Mesothelial cell of epicardium (in vitro differentiated cells): ENCODE results near the gene MED13L. TPM values are rescaled to one million over a fixed set of nuclear protein-coding genes. Genes with fewer than 3 reads are reported as not detected.
A peak's percentile ranks its signal among the peaks of the same experiment; 100 is the strongest.

Source experiments
- DNase-seq, 2 experiments: peaks; one replicate each; pipeline ENCODE4 v3.0.0; 2021; ENCODE audit warnings: low spot score in 2 of 2; ENCODE audit not compliant: unreplicated experiment in 2 of 2
- H3K27ac Mint-ChIP-seq: 2 replicates; pipeline ENCODE4 v1.8.0; 2021; ENCODE audit warnings: mixed read lengths
- H3K27me3 Mint-ChIP-seq: 2 replicates; pipeline ENCODE4 v1.8.0; 2021; ENCODE audit warnings: low read depth, mixed read lengths
- H3K36me3 Mint-ChIP-seq: 2 replicates; pipeline ENCODE4 v1.8.0; 2021; ENCODE audit warnings: mixed read lengths
- H3K4me1 Mint-ChIP-seq: 2 replicates; pipeline ENCODE4 v1.8.0; 2021; ENCODE audit warnings: mixed read lengths
- H3K4me3 Mint-ChIP-seq: 2 replicates; pipeline ENCODE4 v1.8.0; 2021; ENCODE audit warnings: mild to moderate bottlenecking, moderate library complexity, mixed read lengths
- H3K9me3 Mint-ChIP-seq: 2 replicates; pipeline ENCODE4 v1.8.0; 2021; ENCODE audit warnings: mixed read lengths
- CTCF ChIP-seq: fragments of 200-600 bp; sonication (generic); IDR thresholded peaks from one replicate; pipeline ENCODE4 v1.5.0; 2021; ENCODE audit warnings: antibody characterized with exemption; ENCODE audit not compliant: unreplicated experiment
- total RNA-seq: library from RNA; stranded (reverse); gene quantifications from 3 replicates; pipeline ENCODE4 v1.2.1, GENCODE V29; 2021

The MED13L gene
- total RNA-seq, 1 donor from 2014 or later = 179 TPM

GRCh38 chr12:115960868-115961802, 316.4 kb downstream of the MED13L start:
- no peak for DNase-seq
- no peak overlapping the region for H3K4me3 Mint-ChIP-seq
- H3K9me3 Mint-ChIP-seq = no peaks in the 10 kb centered on the region
- H3K36me3 Mint-ChIP-seq = peaks cover 36% of the 10 kb centered on the region
- no peak overlapping the region for H3K27ac Mint-ChIP-seq
- no peaks in the 10 kb centered on the region for H3K27me3 Mint-ChIP-seq
- TF ChIP-seq CTCF = no peak
- peaks cover 14% of the 10 kb centered on the region for H3K4me1 Mint-ChIP-seq

- Mint-ChIP-seq H3K27me3 (no peaks in the 10 kb centered on the region), H3K9me3 (no peaks in the 10 kb centered on the region), H3K4me1 (peaks cover 28% of the 10 kb centered on the region), H3K27ac (no peak overlapping the region), H3K36me3 (peaks cover 13% of the 10 kb centered on the region), H3K4me3 (no peak overlapping the region)
- no peak for TF ChIP-seq CTCF
- DNase-seq = no peak
These were observed 319.7 kb downstream of the MED13L start for GRCh38 chr12:115957686-115958290.

GRCh38 chr12:115956659-115957058, 320.8 kb downstream of the MED13L start:
- no peaks in the 10 kb centered on the region for H3K27me3 Mint-ChIP-seq
- no peak for TF ChIP-seq CTCF
- peak overlapping the region; percentile 31 for H3K27ac Mint-ChIP-seq
- H3K9me3 Mint-ChIP-seq = no peaks in the 10 kb centered on the region
- H3K4me1 Mint-ChIP-seq = peaks cover 28% of the 10 kb centered on the region
- DNase-seq = no peak
- H3K4me3 Mint-ChIP-seq = no peak overlapping the region
- H3K36me3 Mint-ChIP-seq = peaks cover 11% of the 10 kb centered on the region

- no peak for DNase-seq
- peak overlapping the region; percentile 31 for H3K27ac Mint-ChIP-seq
- no peak for TF ChIP-seq CTCF
- no peaks in the 10 kb centered on the region for H3K27me3 Mint-ChIP-seq
- H3K4me1 Mint-ChIP-seq = peaks cover 28% of the 10 kb centered on the region
- H3K4me3 Mint-ChIP-seq = no peak overlapping the region
- no peaks in the 10 kb centered on the region for H3K9me3 Mint-ChIP-seq
- H3K36me3 Mint-ChIP-seq = peaks cover 12% of the 10 kb centered on the region
These were observed 321.3 kb downstream of the MED13L start for GRCh38 chr12:115956236-115956635.

- peaks cover 24% of the 10 kb centered on the region for H3K36me3 Mint-ChIP-seq
- H3K4me3 Mint-ChIP-seq = no peak overlapping the region
- H3K9me3 Mint-ChIP-seq = no peaks in the 10 kb centered on the region
- DNase-seq = no peak
- H3K4me1 Mint-ChIP-seq = peaks cover 28% of the 10 kb centered on the region
- peak overlapping the region; percentile 78 for H3K27ac Mint-ChIP-seq
- H3K27me3 Mint-ChIP-seq = no peaks in the 10 kb centered on the region
- no peak for TF ChIP-seq CTCF
These were observed 324.0 kb downstream of the MED13L start for GRCh38 chr12:115953450-115953849.
